Stimulated activated naive CD8-positive, alpha-beta T cell treated with anti-CD3 and anti-CD28 coated beads, Interleukin-15, Interleukin-2, amounts not matched to agents 100 ng/mL and 50 ng/mL, for 24 hours (primary cell): ENCODE data around the gene WFDC9.
"Not testable (repeated sequence)": the region's sequence is repeated elsewhere in the genome, so short reads cannot be mapped to it uniquely, and the experiment has no call there.

Experiments used
- H3K27ac Mint-ChIP-seq: one replicate; pipeline ENCODE4 v1.8.0; 2021; ENCODE audit warnings: mild to moderate bottlenecking, mixed read lengths
- H3K27me3 Mint-ChIP-seq: one replicate; pipeline ENCODE4 v1.8.0; 2021; ENCODE audit warnings: mixed read lengths
- H3K36me3 Mint-ChIP-seq: one replicate; pipeline ENCODE4 v1.8.0; 2021; ENCODE audit warnings: low read depth, mixed read lengths
- H3K4me1 Mint-ChIP-seq: one replicate; pipeline ENCODE4 v1.8.0; 2021; ENCODE audit warnings: low read depth, mixed read lengths
- H3K4me3 Mint-ChIP-seq: one replicate; pipeline ENCODE4 v1.8.0; 2021; ENCODE audit warnings: mild to moderate bottlenecking, mixed read lengths
- H3K9me3 Mint-ChIP-seq: one replicate; pipeline ENCODE4 v1.8.0; 2021; ENCODE audit warnings: mixed read lengths

The WFDC9 gene

DNA sequence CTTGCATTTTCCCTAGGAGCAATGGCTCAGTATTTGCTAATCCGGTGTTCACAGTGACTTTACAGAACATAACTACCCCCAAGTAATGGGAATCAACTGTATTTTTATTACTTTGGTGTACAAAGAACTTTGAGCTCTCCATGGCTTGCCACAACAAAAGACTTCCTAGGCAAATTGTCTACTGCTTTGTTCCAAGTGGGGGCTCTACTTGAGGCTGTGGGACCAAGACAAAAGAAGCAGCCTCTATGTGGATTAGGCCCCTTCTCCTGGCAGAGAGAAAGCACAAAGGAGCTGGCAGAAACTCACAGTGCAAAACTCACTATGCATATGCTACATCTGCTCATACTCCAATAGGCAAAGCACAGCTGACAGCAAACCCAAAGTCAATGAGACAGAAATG lies 52.9 kb downstream of the WFDC9 start:
- no peaks in the 10 kb centered on the region for H3K4me1 Mint-ChIP-seq
- no peaks in the 10 kb centered on the region for H3K9me3 Mint-ChIP-seq
- no peak overlapping the region for H3K27ac Mint-ChIP-seq
- H3K4me3 Mint-ChIP-seq = no peak overlapping the region
- peaks cover 34% of the 10 kb centered on the region for H3K27me3 Mint-ChIP-seq
- H3K36me3 Mint-ChIP-seq = no peaks in the 10 kb centered on the region

DNA sequence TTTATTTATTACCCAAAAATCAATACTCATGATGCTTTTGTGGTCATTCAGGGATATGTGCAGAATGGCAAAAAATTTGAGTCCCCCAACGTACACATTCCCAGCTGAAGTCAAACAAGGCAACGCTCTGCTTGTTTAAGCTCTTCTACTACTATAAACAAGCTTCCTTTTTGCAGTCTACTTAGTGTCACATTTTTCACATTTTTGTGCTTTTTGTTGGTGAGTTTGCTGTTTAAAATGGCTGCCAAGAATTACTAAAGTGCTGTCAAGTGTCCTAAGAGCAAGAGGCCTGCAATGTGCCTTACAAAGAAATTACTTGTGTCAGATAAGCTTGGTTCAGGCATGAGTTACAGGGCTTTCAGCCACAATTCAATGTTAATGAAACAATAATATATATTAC lies 54.1 kb downstream of the WFDC9 start:
- Mint-ChIP-seq H3K36me3 (no peaks in the 10 kb centered on the region), H3K27me3 (peaks cover 37% of the 10 kb centered on the region), H3K9me3 (no peaks in the 10 kb centered on the region), H3K4me3 (no peak overlapping the region), H3K4me1 (no peaks in the 10 kb centered on the region), H3K27ac (no peak overlapping the region)

DNA sequence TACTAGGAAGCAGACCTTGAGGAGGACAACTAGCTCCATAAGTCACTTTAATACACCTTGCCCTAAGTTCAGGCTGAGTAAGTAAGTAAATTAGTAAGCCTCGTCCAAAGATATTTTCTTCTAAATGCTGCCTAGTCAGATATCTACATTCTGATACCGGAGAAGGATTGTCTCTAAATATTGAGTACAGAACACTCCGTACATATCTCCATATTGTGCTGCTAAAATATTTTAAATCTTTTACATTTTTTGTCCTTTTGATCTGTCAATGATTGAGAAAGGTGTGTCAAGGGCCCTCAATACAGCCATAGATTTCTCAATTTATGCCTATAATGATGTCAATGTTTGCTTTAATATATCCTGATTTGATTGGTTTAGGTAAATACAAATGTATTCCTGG lies 55.2 kb downstream of the WFDC9 start:
- peaks cover 37% of the 10 kb centered on the region for H3K27me3 Mint-ChIP-seq

DNA sequence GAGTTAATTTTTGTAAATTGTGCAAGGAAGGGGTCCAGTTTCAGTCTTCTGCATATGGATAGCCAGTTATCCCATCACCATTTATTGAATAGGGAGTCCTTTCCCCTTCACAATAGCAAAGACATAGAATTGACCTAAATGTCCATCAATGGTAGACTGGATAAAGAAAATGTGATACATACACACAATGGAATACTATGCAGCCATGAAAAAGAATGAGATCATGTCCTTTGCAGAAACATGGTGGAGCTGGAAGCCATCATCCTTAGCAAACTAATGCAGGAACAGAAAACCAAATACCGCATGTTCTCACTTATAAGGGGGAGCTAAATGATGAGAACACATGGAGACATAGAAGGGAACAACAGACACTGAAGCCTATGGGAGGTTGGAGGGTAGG lies 61.4 kb downstream of the WFDC9 start:
- peaks cover 31% of the 10 kb centered on the region for H3K27me3 Mint-ChIP-seq
- H3K36me3 Mint-ChIP-seq, H3K4me1 Mint-ChIP-seq, H3K4me3 Mint-ChIP-seq, H3K9me3 Mint-ChIP-seq, H3K27ac Mint-ChIP-seq: not testable (repeated sequence)

More for the DNA sequence above, 55.2 kb downstream of the WFDC9 start:
- no peaks in the 10 kb centered on the region for H3K9me3 Mint-ChIP-seq
- H3K27ac Mint-ChIP-seq = no peak overlapping the region
- no peaks in the 10 kb centered on the region for H3K4me1 Mint-ChIP-seq
- no peak overlapping the region for H3K4me3 Mint-ChIP-seq
- no peaks in the 10 kb centered on the region for H3K36me3 Mint-ChIP-seq

DNA sequence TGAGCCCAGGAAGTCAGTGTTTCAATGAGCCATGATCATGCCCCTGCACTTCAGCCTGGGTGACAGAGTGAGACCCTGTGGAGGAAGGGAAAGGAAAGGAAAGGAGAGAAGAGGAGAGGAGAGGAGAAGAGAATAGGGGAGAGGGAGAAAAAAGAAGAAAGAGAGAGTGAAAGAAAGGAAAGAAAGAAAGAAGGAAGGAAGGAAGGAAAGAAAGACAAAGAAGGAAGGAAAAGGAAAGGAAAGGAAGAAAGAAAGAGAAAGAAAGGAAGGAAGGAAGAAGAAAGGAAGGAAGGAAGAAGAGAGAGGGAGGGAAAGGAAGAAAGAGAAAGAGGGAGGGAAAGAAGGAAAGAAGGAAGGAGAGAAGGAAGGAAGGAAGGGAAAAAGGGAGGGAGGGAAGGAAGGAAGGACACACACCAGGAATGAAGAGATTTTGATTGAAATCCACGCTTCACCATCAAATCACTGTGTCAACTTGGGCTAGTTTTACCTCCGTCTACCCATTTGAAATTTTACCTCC lies 66.3 kb downstream of the WFDC9 start:
- H3K27ac Mint-ChIP-seq = no peak overlapping the region
- H3K36me3 Mint-ChIP-seq = no peaks in the 10 kb centered on the region
- H3K9me3 Mint-ChIP-seq = no peaks in the 10 kb centered on the region
- no peak overlapping the region for H3K4me3 Mint-ChIP-seq
- H3K4me1 Mint-ChIP-seq = no peaks in the 10 kb centered on the region
- peaks cover 36% of the 10 kb centered on the region for H3K27me3 Mint-ChIP-seq
